HCT116 (cell line): ENCODE measurements around the gene ASB6. TPM values are rescaled to one million over a fixed set of nuclear protein-coding genes. Genes with fewer than 3 reads are reported as not detected.
A peak's percentile ranks its signal among the peaks of the same experiment; 100 is the strongest.

Experiments used
- ATAC-seq: fragments of 200-7000 bp; cut with Tn5 transposase; 2 replicates; pipeline ENCODE4 v1.9.1; 2020; ENCODE audit warnings: mild to moderate bottlenecking, moderate library complexity
- BruUV-seq: library from RNA; stranded (reverse); fragments of 400-500 nt; replicated peaks from 2 replicates; lab custom pipeline; 2021; lab: Mats Ljungman, UMichigan
- CTCF ChIA-PET: fragments of 300-600 bp; sonication (Branson Sonifier 250); formaldehyde crosslinking; loops from one replicate; lab custom pipeline; 2021; ENCODE audit warnings: antibody characterized with exemption; lab: Charles Lee
- POLR2A ChIA-PET: fragments of 300-600, 350-600 bp; sonication (Branson Sonifier 250); formaldehyde crosslinking; loops from one replicate; lab custom pipeline; 2021; ENCODE audit warnings: antibody characterized with exemption; lab: Charles Lee
- RAD21 ChIA-PET, 2 experiments: fragments of 300-600 bp; sonication (Branson Sonifier 250); formaldehyde crosslinking; loops; one replicate each; lab custom pipeline; 2023; ENCODE audit warnings: low total read pairs in 2 of 2; ENCODE audit not compliant: uncharacterized antibody in 2 of 2, unreplicated experiment in 2 of 2, low non-redundant PET in 1 of 2; lab: Charles Lee
- DNase-seq: peaks from one replicate; pipeline ENCODE4 v3.0.0-alpha.2; 2010; ENCODE audit warnings: low read depth, low spot score
- H2AFZ ChIP-seq: fragments of 200-600 bp; shearing (Covaris generic), sonication (generic); 2 replicates; pipeline ENCODE4 v1.6.1; 2017; ENCODE audit warnings: low read depth, mixed run types, mixed read lengths, antibody characterized with exemption, low read length; ENCODE audit not compliant: poor library complexity, severe bottlenecking
- H3K27ac ChIP-seq: 2 replicates; pipeline ENCODE4 v1.5.1; 2012; ENCODE audit warnings: low read depth, low read length
- H3K27me3 ChIP-seq: fragments of 200-600 bp; sonication (generic); 2 replicates; pipeline ENCODE4 v1.6.1; 2016; ENCODE audit warnings: mixed run types, low read length, mixed read lengths; ENCODE audit not compliant: insufficient read depth
- H3K36me3 ChIP-seq, 2 experiments: fragments of 200-500 bp in 1 of 2; fragments of 200-600 bp in 1 of 2; sonication (Bioruptor generic) in 1 of 2; sonication (generic) in 1 of 2; 2 replicates each; pipeline versions ENCODE4 v1.5.1 to v1.6.1; 2014 to 2016; ENCODE audit warnings: low read length in 2 of 2, inconsistent platforms in 1 of 2, mixed read lengths in 1 of 2, mixed run types in 1 of 2; ENCODE audit not compliant: insufficient read depth in 2 of 2, control insufficient read depth in 1 of 2
- H3K4me1 ChIP-seq, 2 experiments: fragments of 200-600 bp in 1 of 2; sonication (generic) in 1 of 2; 2 replicates each; pipeline versions ENCODE4 v1.5.1 to v1.6.1; 2012 to 2017; ENCODE audit warnings: low read length in 2 of 2, inconsistent platforms in 1 of 2, mild to moderate bottlenecking in 1 of 2, mixed read lengths in 1 of 2, mixed run types in 1 of 2, moderate library complexity in 1 of 2; ENCODE audit not compliant: insufficient read depth in 2 of 2, control insufficient read depth in 1 of 2
- H3K4me2 ChIP-seq: fragments of 200-600 bp; sonication (generic); 2 replicates; pipeline ENCODE4 v1.6.1; 2017; ENCODE audit warnings: mixed run types, low read length, mixed read lengths
- H3K4me3 ChIP-seq, 2 experiments: fragments of 200-600 bp in 1 of 2; sonication (generic) in 1 of 2; replicated peaks in 1 of 2; 2 replicates each; pipeline ENCODE4 v1.5.1; 2011 to 2016; ENCODE audit warnings: low read length in 2 of 2, control low read depth in 1 of 2, low read depth in 1 of 2, mild to moderate bottlenecking in 1 of 2, mixed read lengths in 1 of 2, mixed run types in 1 of 2
- H3K79me2 ChIP-seq: fragments of 200-600 bp; sonication (generic); 2 replicates; pipeline ENCODE4 v1.6.1; 2017; ENCODE audit warnings: mild to moderate bottlenecking, mixed run types, low read length, moderate library complexity, mixed read lengths; ENCODE audit not compliant: insufficient read depth
- H3K9ac ChIP-seq: fragments of 200-600 bp; sonication (generic); 2 replicates; pipeline ENCODE4 v1.6.1; 2016; ENCODE audit warnings: low read length, mixed read lengths
- H3K9me2 ChIP-seq: fragments of 200-600 bp; sonication (generic), shearing (Covaris generic); 2 replicates; pipeline ENCODE4 v1.6.1; 2017; ENCODE audit warnings: mixed run types, mild to moderate bottlenecking, moderate library complexity; ENCODE audit not compliant: insufficient read depth
- H3K9me3 ChIP-seq, 2 experiments: fragments of 200-500 bp in 1 of 2; fragments of 200-600 bp in 1 of 2; sonication (Bioruptor generic) in 1 of 2; sonication (generic) in 1 of 2; 2 replicates each; pipeline ENCODE4 v1.6.1; 2014 to 2017; ENCODE audit warnings: low read length in 2 of 2, mixed read lengths in 2 of 2, inconsistent platforms in 1 of 2, low read depth in 1 of 2, mild to moderate bottlenecking in 1 of 2, mixed run types in 1 of 2, moderate library complexity in 1 of 2; ENCODE audit not compliant: control insufficient read depth in 1 of 2, insufficient read depth in 1 of 2
- H4K20me1 ChIP-seq: fragments of 200-600 bp; sonication (generic), shearing (Covaris generic); 2 replicates; pipeline ENCODE4 v1.6.1; 2017; ENCODE audit warnings: mixed run types, mild to moderate bottlenecking, moderate library complexity; ENCODE audit not compliant: insufficient read depth
- CBX3 ChIP-seq: IDR thresholded peaks from 2 replicates; pipeline ENCODE4 v1.6.1; 2012; ENCODE audit warnings: low read depth
- CEBPB ChIP-seq: IDR thresholded peaks from 2 replicates; pipeline ENCODE4 v1.6.1; 2012; ENCODE audit warnings: low read depth
- CTCF ChIP-seq, 3 experiments: fragments of 200-600 bp in 1 of 3; sonication (generic) in 1 of 3; IDR thresholded peaks in 2 of 3; conservative IDR thresholded peaks in 1 of 3; 2 replicates each; pipeline ENCODE4 v1.5.1; 2012 to 2017; ENCODE audit warnings: low read depth in 2 of 3, low read length in 2 of 3, antibody characterized with exemption in 1 of 3, borderline replicate concordance in 1 of 3, control low read depth in 1 of 3, mild to moderate bottlenecking in 1 of 3, mixed read lengths in 1 of 3, mixed run types in 1 of 3, moderate library complexity in 1 of 3; ENCODE audit not compliant: insufficient read depth in 1 of 3
- POLR2A ChIP-seq: IDR thresholded peaks from 2 replicates; pipeline ENCODE4 v1.7.0; 2011; ENCODE audit warnings: borderline replicate concordance; ENCODE audit not compliant: insufficient read depth, insufficient read length; ENCODE audit errors: extremely low read depth
- POLR2AphosphoS5 ChIP-seq: IDR thresholded peaks from 2 replicates; pipeline ENCODE4 v1.6.1; 2011; ENCODE audit warnings: mild to moderate bottlenecking, low read depth, low read length, moderate library complexity
- RAD21 ChIP-seq: IDR thresholded peaks from 2 replicates; pipeline ENCODE4 v1.6.1; 2012; ENCODE audit warnings: low read depth, mild to moderate bottlenecking
- REST ChIP-seq: IDR thresholded peaks from 2 replicates; pipeline ENCODE4 v1.6.1; 2012; ENCODE audit warnings: low read depth
- SP1 ChIP-seq: IDR thresholded peaks from 2 replicates; pipeline ENCODE4 v1.6.1; 2012; ENCODE audit warnings: low read depth
- SRF ChIP-seq: IDR thresholded peaks from 2 replicates; pipeline ENCODE4 v1.6.1; 2012; ENCODE audit warnings: low read depth
- TCF7L2 ChIP-seq: IDR thresholded peaks from 2 replicates; pipeline ENCODE4 v1.7.0; 2011; ENCODE audit warnings: borderline replicate concordance, inconsistent platforms; ENCODE audit not compliant: insufficient read depth, insufficient read length; ENCODE audit errors: extremely low read depth
- ZBTB33 ChIP-seq: IDR thresholded peaks from 2 replicates; pipeline ENCODE4 v1.6.1; 2011; ENCODE audit warnings: mild to moderate bottlenecking, low read length, moderate library complexity; ENCODE audit not compliant: insufficient replicate concordance; ENCODE audit errors: extremely low read depth
- ZFX ChIP-seq: fragments of 450-650 bp; IDR thresholded peaks from 2 replicates; pipeline ENCODE4 v1.6.1; 2017
- ZNF274 ChIP-seq: fragments of 200-500 bp; sonication (Bioruptor generic); IDR thresholded peaks from 2 replicates; pipeline ENCODE4 v1.6.1; 2014; ENCODE audit warnings: mild to moderate bottlenecking, low read depth, low read length, inconsistent platforms
- intact Hi-C: fragments of 100-400 bp; cut with micrococcal nuclease; formaldehyde crosslinking; loops from 2 replicates; pipeline ENCODE4 v1.10.0; 2022
- total RNA-seq: library from RNA; stranded (reverse); gene quantifications from one replicate; pipeline ENCODE4 v1.2.1, GENCODE V29; 2021; ENCODE audit not compliant: unreplicated experiment

The ASB6 gene
- total RNA-seq, 1 experiment from 2014 or later = 21.6 TPM

- peaks cover 45% of the 10 kb centered on the region for H3K79me2 ChIP-seq
- H3K27me3 ChIP-seq = no peaks in the 10 kb centered on the region
- no peak overlapping the region for H2AFZ ChIP-seq
- H3K27ac ChIP-seq = peak overlapping the region; percentile 74
- peaks cover 10 to 17% of the 10 kb centered on the region in 2 experiments; a peak in 3 of 4 replicates for H3K4me1 ChIP-seq
- TF ChIP-seq CEBPB (no peak), SP1 (no peak), CTCF (IDR thresholded peaks at IDR 0.05 in 2 of 3, conservative IDR thresholded peaks at IDR 0.05 in 1 of 3; ENCODE audit: borderline replicate concordance in 1 of 3, insufficient read depth in 1 of 3, low read depth in 2 of 3, low read length in 2 of 3) (no peak), CBX3 (no peak), ZBTB33 (no peak), POLR2AphosphoS5 (no peak), TCF7L2 (no peak), SRF (no peak), POLR2A (no peak), ZFX (no peak), RAD21 (no peak), ZNF274 (no peak), REST (no peak)
- BruUV-seq = TSS peak; percentile 62
- ChIA-PET POLR2A (no interaction called here), RAD21 (no interaction called here), CTCF (interaction anchor here (2.6 to 3.4 kb wide), 2 partner anchors 150 to 502 kb away, joined by 7 to 18 read pairs; no protein-coding TSS in a partner anchor)
- peak; percentile 3 for ATAC-seq
- H4K20me1 ChIP-seq = no peaks in the 10 kb centered on the region
- H3K4me3 ChIP-seq = peak overlapping the region; percentile 85 to 95
- DNase-seq = no peak
- no peaks in the 10 kb centered on the region for H3K9me3 ChIP-seq
- no peaks in the 10 kb centered on the region for H3K9me2 ChIP-seq
- H3K4me2 ChIP-seq = peak overlapping the region; percentile 97
- peak overlapping the region; percentile 79 for H3K9ac ChIP-seq
- H3K36me3 ChIP-seq = peaks cover 6 to 15% of the 10 kb centered on the region in 2 experiments; a peak in 2 of 4 replicates
- intact Hi-C loops = loop anchor here (5.0 kb wide), 1 partner anchor 86 kb away; no protein-coding TSS in a partner anchor
These were observed 841 bp downstream of the ASB6 start for GRCh38 chr9:129640871-129641749.
